Parathyroid adenoma (tissue), 2 donors: Measurements from ENCODE around the gene SLC16A10.

ENCODE experiments used
- H2AFZ ChIP-seq: fragments of 300-600 bp; sonication (generic); one replicate; pipeline ENCODE4 v1.7.0; 2017; ENCODE audit warnings: antibody characterized with exemption, mild to moderate bottlenecking
- H3K27ac ChIP-seq: fragments of 300-600 bp; sonication (generic); one replicate; pipeline ENCODE4 v1.7.0; 2017
- H3K27me3 ChIP-seq: fragments of 300-600 bp; sonication (generic); one replicate; pipeline ENCODE4 v1.7.0; 2017; ENCODE audit warnings: low read length; ENCODE audit not compliant: control insufficient read depth, insufficient read depth
- H3K36me3 ChIP-seq: fragments of 300-600 bp; sonication (generic); one replicate; pipeline ENCODE4 v1.7.0; 2017; ENCODE audit warnings: low read length; ENCODE audit not compliant: control insufficient read depth, insufficient read depth
- H3K4me1 ChIP-seq: fragments of 300-600 bp; sonication (generic); one replicate; pipeline ENCODE4 v1.7.0; 2017; ENCODE audit warnings: control low read depth
- H3K4me2 ChIP-seq: fragments of 300-600 bp; sonication (generic); one replicate; pipeline ENCODE4 v1.7.0; 2017; ENCODE audit warnings: low read length
- H3K4me3 ChIP-seq: fragments of 300-600 bp; sonication (generic); one replicate; pipeline ENCODE4 v1.7.0; 2017; ENCODE audit warnings: low read depth, low read length
- H3K79me2 ChIP-seq: fragments of 300-600 bp; sonication (generic); one replicate; pipeline ENCODE4 v1.7.0; 2017; ENCODE audit warnings: control low read depth
- H3K9ac ChIP-seq: fragments of 300-600 bp; sonication (generic); one replicate; pipeline ENCODE4 v1.7.0; 2017; ENCODE audit warnings: mild to moderate bottlenecking
- H3K9me3 ChIP-seq: fragments of 300-600 bp; sonication (generic); one replicate; pipeline ENCODE4 v1.7.0; 2017; ENCODE audit warnings: low read length; ENCODE audit not compliant: control insufficient read depth
- TF ChIP-seq, protein P1 (sequence below): fragments of 300-600 bp; sonication (generic); IDR thresholded peaks from one replicate; pipeline ENCODE4 v1.7.0; 2017; ENCODE audit warnings: antibody characterized with exemption, mild to moderate bottlenecking
- donor health status: primary hyperparathyroidism.

Gene SLC16A10

DNA sequence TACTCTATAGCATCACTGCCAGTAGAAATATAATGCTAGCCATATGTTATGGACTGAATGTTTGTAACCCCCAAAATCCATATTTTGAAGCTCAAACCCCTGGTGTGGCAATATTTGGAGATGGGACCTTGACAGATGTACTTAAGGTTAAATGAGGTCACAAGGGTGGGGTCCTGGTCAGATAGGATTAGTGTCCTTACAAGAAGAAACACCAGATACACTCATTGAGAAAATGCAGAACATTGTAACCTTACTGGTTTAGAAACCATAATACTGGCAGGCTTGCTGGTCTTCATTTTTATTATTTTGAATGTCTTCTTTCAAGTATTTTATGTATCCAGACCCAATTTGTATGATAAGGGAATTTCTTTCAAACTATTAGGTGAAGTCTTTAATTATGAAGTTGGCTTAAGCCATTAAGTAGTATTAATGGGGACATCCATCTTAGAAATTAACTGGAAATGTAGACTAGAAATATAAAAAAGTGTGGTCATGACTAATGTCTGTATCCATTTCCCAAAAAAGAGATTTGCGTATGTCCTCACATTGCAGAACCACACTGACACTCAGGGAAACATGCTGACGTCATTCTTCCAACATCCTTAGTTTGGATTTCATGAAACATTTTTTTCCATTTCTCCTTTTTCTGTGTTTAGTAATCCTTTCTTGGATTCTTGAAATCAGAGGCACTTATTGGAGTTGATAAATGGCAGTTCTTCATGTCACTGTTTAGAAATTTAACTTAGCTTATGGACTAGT lies 32.4 kb downstream of the SLC16A10 start:
- H2AFZ ChIP-seq: no peak overlapping the region
- no peaks in the 10 kb centered on the region for H3K36me3 ChIP-seq
- H3K9ac ChIP-seq: no peak overlapping the region
- H3K4me3 ChIP-seq: no peak overlapping the region
- H3K9me3 ChIP-seq: no peaks in the 10 kb centered on the region
- H3K4me1 ChIP-seq: peaks cover 12% of the 10 kb centered on the region
- H3K27me3 ChIP-seq: no peaks in the 10 kb centered on the region
- no peaks in the 10 kb centered on the region for H3K79me2 ChIP-seq
- TF ChIP-seq, protein P1, sequence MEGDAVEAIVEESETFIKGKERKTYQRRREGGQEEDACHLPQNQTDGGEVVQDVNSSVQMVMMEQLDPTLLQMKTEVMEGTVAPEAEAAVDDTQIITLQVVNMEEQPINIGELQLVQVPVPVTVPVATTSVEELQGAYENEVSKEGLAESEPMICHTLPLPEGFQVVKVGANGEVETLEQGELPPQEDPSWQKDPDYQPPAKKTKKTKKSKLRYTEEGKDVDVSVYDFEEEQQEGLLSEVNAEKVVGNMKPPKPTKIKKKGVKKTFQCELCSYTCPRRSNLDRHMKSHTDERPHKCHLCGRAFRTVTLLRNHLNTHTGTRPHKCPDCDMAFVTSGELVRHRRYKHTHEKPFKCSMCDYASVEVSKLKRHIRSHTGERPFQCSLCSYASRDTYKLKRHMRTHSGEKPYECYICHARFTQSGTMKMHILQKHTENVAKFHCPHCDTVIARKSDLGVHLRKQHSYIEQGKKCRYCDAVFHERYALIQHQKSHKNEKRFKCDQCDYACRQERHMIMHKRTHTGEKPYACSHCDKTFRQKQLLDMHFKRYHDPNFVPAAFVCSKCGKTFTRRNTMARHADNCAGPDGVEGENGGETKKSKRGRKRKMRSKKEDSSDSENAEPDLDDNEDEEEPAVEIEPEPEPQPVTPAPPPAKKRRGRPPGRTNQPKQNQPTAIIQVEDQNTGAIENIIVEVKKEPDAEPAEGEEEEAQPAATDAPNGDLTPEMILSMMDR: no peak
- no peak overlapping the region for H3K27ac ChIP-seq
- no peak overlapping the region for H3K4me2 ChIP-seq

DNA sequence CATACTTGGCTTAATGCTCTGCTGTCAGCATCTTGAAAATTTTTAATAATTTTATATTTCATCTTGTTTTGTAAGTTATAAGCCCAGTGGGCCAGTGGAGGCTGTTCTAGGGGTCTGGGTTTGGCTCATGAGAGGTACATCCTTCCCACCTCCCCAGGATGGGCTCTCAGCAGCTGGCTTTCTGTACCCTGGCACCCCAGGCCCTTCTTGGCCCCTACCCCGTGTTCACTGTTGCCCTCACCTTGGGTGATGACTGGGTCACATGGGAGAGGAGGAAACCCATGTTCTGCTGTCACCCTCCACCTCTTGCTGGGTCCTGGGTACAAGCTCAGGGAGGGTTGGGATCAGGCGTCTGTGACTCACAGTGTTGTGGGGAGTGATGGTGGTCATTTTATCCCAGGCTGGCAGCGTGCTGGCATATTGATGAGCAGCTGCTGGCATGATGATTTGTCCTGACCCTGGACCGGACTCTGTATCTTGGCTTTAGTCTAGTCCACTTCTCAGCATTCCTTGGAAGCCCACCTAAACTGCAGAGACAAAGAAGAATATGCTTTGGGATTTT lies 34.6 kb downstream of the SLC16A10 start:
- TF ChIP-seq, protein P1: no peak
- H3K27me3 ChIP-seq: no peaks in the 10 kb centered on the region
- no peaks in the 10 kb centered on the region for H3K79me2 ChIP-seq
- H3K9ac ChIP-seq: no peak overlapping the region
- H3K36me3 ChIP-seq: no peaks in the 10 kb centered on the region
- H3K27ac ChIP-seq: no peak overlapping the region
- no peak overlapping the region for H3K4me2 ChIP-seq
- H3K4me3 ChIP-seq: no peak overlapping the region
- peaks cover 7% of the 10 kb centered on the region for H3K4me1 ChIP-seq
- no peak overlapping the region for H2AFZ ChIP-seq
- no peaks in the 10 kb centered on the region for H3K9me3 ChIP-seq

DNA sequence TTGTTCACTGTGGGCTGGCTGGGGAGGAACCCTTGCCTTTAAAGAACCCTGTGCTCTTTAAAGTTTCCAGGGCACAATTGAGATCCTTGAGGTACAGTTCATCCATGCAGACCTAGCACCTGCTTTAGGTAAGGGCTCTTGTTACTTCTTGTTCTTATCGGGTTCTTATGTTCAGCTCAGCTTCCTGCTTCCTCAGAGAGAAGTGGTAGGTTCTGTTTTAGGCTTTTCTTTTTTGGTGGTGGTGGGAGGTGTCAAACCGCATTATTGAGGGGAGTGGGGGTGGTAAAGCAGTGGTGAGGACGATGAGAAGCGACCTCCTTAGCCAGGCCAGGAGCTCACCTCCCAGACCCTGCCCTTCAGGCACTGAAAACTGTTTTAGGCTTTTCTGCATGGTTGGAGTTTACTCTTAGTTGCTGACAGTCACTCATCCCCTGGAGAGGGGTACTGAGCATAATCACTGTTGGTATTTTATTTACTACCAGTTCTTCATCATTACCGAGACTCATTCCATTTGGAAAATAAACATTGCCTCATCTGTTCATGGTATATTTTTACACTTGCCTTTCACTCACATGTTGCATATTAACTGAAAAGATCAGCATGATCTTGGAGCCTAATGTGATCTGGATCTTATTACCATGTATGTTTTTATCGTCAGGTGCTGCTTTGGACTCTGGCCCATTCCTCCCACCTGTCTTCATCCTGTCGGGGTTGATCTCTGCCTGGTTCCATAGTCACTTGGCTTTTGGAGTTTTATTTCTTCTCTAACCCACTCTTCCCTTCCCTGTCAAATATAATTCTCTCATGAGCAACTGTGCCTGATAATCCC lies 35.4 kb downstream of the SLC16A10 start:
- Histone ChIP-seq H3K4me3 (no peak overlapping the region), H3K4me2 (no peak overlapping the region), H3K9me3 (no peaks in the 10 kb centered on the region), H2AFZ (no peak overlapping the region), H3K27ac (no peak overlapping the region), H3K36me3 (no peaks in the 10 kb centered on the region), H3K4me1 (peaks cover 7% of the 10 kb centered on the region), H3K27me3 (no peaks in the 10 kb centered on the region), H3K79me2 (no peaks in the 10 kb centered on the region), H3K9ac (no peak overlapping the region)
- TF ChIP-seq, protein P1: no peak

DNA sequence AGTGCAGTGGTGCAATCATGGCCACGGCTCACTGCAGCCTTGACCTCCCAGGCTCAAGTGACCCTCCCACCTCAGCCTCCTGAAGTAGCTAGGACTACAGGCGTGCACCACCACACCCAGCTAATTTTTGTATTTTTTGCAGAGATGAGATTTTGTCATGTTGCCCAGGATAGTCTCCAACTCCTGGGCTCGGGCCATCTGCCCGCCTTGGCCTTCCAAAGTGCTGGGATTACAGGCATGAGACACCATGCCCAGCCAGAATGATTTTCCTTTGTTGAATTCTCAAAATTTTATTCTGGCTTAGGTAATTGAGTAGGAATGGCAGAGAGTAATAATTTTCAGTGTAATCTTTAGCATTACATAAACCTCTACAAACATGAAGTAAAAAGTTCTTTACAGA lies 37.1 kb downstream of the SLC16A10 start:
- no peaks in the 10 kb centered on the region for H3K79me2 ChIP-seq
- H3K4me2 ChIP-seq: no peak overlapping the region
- H3K36me3 ChIP-seq: no peaks in the 10 kb centered on the region
- H3K27me3 ChIP-seq: no peaks in the 10 kb centered on the region
- H3K4me1 ChIP-seq: peaks cover 7% of the 10 kb centered on the region
- H3K27ac ChIP-seq: no peak overlapping the region
- no peak overlapping the region for H3K9ac ChIP-seq
- H2AFZ ChIP-seq: no peak overlapping the region
- H3K9me3 ChIP-seq: no peaks in the 10 kb centered on the region
- H3K4me3 ChIP-seq: no peak overlapping the region
- TF ChIP-seq, protein P1: no peak
